ENCODE results near the gene THRA.

THRA gene, protein sequence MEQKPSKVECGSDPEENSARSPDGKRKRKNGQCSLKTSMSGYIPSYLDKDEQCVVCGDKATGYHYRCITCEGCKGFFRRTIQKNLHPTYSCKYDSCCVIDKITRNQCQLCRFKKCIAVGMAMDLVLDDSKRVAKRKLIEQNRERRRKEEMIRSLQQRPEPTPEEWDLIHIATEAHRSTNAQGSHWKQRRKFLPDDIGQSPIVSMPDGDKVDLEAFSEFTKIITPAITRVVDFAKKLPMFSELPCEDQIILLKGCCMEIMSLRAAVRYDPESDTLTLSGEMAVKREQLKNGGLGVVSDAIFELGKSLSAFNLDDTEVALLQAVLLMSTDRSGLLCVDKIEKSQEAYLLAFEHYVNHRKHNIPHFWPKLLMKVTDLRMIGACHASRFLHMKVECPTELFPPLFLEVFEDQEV

DNA sequence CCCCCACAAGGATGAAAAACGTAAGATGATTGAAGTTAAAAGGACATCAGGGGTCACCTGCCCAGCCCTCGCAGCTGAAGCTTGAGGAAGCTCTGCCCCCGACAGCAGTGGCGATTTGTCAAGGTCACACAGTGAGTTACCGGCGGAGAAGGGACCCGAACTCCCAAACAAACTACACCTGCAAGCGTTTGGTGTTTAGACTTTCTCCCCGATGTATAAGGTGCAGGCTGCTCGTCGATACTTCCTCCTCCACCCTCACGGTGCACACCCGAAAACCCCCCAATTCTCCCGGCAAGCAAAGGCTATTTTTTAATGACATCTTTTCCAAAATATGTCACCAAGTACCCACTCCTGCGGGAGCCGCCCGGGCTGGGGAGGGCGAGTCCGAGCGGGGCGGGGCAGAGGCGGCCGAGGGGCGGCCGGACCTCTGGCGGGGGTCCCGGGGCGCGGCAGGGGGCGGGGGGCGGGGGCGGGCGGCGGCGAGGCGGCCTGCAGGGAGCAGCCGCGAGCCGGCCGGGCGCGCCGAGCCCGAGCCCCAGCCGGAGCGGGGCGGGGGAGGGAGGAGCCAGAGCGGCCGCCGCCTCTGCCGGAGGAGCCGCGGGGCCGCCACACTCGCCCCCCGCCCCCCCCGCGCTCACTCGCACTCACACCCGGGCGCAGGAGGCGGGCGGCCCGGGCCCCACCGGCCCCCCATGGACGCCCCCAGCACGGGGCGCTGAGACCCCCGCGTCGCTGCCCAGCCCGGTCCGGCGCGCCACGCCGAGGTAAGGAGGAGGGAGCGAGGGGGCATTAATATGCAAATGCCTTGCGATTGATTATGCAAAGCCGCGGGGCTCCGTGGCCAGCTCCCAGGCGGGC, at the start of gene THRA:
TSS of gene THRA (plus strand) at position 637 of the 858 bp plus-strand sequence. CDS start 11,524 bp downstream, outside the sequence.
- Mint-ChIP-seq H3K4me1 (peaks cover 49% of the 10 kb centered on the region), H3K27me3 (no peaks in the 10 kb centered on the region), H3K27ac (peak within 1 kb of the TSS; percentile 85), H3K4me3 (peak within 1 kb of the TSS; percentile 85), H3K36me3 (no peaks in the 10 kb centered on the region), H3K9me3 (no peaks in the 10 kb centered on the region)

DNA sequence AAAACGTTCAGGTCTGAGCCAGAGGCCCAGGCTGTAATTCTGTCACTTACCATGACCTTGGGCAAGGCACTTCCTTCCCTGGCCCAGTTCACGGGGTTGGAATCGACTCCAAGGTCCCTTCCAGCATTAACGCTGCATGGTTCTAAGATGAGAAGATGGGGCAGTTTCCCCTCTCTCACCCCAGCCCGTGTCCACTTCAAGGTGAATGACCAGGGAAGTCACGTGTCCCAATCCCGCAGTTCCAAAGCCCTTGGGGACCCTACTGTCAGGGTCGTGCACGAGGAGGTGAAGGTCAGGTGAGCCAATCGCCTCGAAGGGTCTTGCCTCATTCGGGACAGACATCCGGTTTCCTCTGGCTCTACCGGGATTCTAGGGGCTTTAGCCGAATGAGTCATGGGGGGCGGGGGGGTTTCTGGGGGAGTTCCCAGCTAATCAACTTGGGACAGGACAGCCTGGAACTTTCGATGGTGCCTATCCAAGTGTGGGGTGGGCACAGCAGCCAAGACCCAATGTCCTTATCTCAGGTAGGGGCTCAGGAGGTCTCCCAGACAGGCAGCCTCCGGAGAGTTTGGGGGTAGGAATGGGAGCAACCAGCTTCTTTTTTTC, 48.3 kb upstream of the THRA start:
- peaks cover 14% of the 10 kb centered on the region for H3K4me1 Mint-ChIP-seq
- H3K36me3 Mint-ChIP-seq = peaks cover 1% of the 10 kb centered on the region
- H3K9me3 Mint-ChIP-seq = no peaks in the 10 kb centered on the region
- H3K27ac Mint-ChIP-seq = no peak overlapping the region
- no peaks in the 10 kb centered on the region for H3K27me3 Mint-ChIP-seq
- H3K4me3 Mint-ChIP-seq = no peak overlapping the region

- H3K4me1 Mint-ChIP-seq = peaks cover 8% of the 10 kb centered on the region
- H3K27ac Mint-ChIP-seq = no peak within 1 kb of the TSS
These were observed 47.5 kb upstream of the THRA start, which contains the start of gene CSF3 for GRCh38 chr17:40015005-40015997. CSF3 (plus strand) TSS chr17:40015440; CDS start chr17:40015475, 35 bp downstream.

DNA sequence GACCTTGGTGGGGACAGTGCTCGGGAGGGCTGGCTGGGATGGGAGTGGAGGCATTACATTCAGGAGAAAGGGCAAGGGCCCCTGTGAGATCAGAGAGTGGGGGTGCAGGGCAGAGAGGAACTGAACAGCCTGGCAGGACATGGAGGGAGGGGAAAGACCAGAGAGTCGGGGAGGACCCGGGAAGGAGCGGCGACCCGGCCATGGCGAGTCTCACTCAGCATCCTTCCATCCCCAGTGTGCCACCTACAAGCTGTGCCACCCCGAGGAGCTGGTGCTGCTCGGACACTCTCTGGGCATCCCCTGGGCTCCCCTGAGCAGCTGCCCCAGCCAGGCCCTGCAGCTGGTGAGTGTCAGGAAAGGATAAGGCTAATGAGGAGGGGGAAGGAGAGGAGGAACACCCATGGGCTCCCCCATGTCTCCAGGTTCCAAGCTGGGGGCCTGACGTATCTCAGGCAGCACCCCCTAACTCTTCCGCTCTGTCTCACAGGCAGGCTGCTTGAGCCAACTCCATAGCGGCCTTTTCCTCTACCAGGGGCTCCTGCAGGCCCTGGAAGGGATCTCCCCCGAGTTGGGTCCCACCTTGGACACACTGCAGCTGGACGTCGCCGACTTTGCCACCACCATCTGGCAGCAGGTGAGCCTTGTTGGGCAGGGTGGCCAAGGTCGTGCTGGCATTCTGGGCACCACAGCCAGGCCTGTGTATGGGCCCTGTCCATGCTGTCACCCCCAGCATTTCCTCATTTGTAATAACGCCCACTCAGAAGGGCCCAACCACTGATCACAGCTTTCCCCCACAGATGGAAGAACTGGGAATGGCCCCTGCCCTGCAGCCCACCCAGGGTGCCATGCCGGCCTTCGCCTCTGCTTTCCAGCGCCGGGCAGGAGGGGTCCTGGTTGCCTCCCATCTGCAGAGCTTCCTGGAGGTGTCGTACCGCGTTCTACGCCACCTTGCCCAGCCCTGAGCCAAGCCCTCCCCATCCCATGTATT, 46.5 kb upstream of the THRA start:
- Mint-ChIP-seq H3K4me1 (peaks cover 6% of the 10 kb centered on the region), H3K9me3 (no peaks in the 10 kb centered on the region), H3K27me3 (no peaks in the 10 kb centered on the region), H3K4me3 (no peak overlapping the region), H3K27ac (no peak overlapping the region), H3K36me3 (peaks cover 3% of the 10 kb centered on the region)

More at GRCh38 chr17:40015005-40015997, 47.5 kb upstream of the THRA start, which contains the start of gene CSF3:
- H3K9me3 Mint-ChIP-seq = no peaks in the 10 kb centered on the region
- H3K27me3 Mint-ChIP-seq = no peaks in the 10 kb centered on the region
- H3K4me3 Mint-ChIP-seq = no peak within 1 kb of the TSS
- H3K36me3 Mint-ChIP-seq = peaks cover 1% of the 10 kb centered on the region

DNA sequence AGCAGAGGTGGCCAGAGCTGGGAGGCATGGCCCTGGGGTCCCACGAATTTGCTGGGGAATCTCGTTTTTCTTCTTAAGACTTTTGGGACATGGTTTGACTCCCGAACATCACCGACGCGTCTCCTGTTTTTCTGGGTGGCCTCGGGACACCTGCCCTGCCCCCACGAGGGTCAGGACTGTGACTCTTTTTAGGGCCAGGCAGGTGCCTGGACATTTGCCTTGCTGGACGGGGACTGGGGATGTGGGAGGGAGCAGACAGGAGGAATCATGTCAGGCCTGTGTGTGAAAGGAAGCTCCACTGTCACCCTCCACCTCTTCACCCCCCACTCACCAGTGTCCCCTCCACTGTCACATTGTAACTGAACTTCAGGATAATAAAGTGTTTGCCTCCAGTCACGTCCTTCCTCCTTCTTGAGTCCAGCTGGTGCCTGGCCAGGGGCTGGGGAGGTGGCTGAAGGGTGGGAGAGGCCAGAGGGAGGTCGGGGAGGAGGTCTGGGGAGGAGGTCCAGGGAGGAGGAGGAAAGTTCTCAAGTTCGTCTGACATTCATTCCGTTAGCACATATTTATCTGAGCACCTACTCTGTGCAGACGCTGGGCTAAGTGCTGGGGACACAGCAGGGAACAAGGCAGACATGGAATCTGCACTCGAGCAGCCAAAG, 45.2 kb upstream of the THRA start:
- H3K9me3 Mint-ChIP-seq = no peaks in the 10 kb centered on the region
- H3K4me1 Mint-ChIP-seq = peaks cover 6% of the 10 kb centered on the region
- H3K4me3 Mint-ChIP-seq = no peak overlapping the region
- H3K27ac Mint-ChIP-seq = no peak overlapping the region
- H3K27me3 Mint-ChIP-seq = no peaks in the 10 kb centered on the region
- H3K36me3 Mint-ChIP-seq = peaks cover 3% of the 10 kb centered on the region

GRCh38 chr17:40018211-40019121, 44.3 kb upstream of the THRA start:
- no peak overlapping the region for H3K4me3 Mint-ChIP-seq
- H3K9me3 Mint-ChIP-seq = no peaks in the 10 kb centered on the region
- H3K4me1 Mint-ChIP-seq = peaks cover 5% of the 10 kb centered on the region
- H3K27ac Mint-ChIP-seq = no peak overlapping the region
- H3K27me3 Mint-ChIP-seq = no peaks in the 10 kb centered on the region
- peaks cover 3% of the 10 kb centered on the region for H3K36me3 Mint-ChIP-seq

DNA sequence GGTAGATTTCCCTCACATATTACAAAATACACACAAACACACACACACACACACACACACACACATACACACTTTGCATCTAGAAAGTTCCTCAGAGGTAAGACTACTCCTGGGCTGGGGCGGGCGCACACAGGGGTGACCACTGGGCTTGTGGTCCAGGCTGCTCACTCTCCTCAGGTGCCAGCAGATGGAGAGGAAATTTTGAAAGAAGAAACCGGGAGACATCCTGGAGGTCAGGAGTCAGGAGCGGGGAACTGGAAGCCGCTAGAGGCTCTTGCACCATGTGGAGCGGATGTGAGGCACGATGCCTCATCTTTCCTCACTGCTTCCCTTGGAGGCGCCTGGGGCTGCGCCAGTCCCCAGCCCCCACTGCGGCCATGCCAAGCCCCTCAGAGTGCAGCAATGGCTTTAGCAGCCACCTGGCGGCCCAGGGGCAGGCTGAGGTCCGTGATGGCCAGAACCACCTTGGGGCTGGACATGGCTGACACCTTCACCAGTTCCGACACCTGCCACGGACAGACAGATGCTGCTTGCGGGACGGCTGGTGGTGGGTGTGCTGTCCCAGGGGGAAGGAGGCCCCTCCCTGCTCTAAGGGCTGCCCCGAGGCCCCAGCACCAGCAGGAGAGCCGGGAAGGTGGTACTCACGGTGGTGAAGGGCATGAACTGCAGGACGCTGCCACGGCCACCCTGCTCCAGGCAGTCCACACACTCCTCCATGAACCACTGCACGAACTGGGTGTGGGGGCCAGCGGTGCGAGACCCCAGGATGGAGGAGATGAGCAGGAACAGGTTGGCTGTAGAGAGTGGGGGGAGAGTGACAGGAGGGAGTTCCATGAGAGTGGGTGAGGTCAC, 43.4 kb upstream of the THRA start:
- no peak overlapping the region for H3K4me3 Mint-ChIP-seq
- peaks cover 3% of the 10 kb centered on the region for H3K36me3 Mint-ChIP-seq
- no peaks in the 10 kb centered on the region for H3K27me3 Mint-ChIP-seq
- H3K27ac Mint-ChIP-seq = no peak overlapping the region
- H3K9me3 Mint-ChIP-seq = no peaks in the 10 kb centered on the region
- no peaks in the 10 kb centered on the region for H3K4me1 Mint-ChIP-seq

DNA sequence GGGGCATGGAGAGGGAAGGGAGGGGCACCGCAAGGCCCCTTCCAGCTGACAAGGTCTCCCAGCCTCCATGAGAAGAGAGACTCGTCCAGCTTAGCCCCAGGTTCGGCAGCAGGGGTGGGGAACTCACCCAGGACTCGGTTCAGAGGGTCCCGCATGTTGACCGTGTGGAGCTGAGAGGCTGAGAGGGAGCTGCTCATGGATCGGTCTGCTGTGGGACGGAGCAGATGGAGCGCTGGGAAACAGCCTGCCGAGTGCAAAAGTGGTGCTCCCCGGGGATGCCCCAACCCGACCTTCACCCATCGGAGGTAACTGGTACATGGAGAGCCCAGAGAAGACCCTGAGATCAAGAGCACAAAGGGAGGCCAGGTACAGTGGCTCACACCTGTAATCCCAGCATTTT, 42.6 kb upstream of the THRA start:
- Mint-ChIP-seq H3K9me3 (no peaks in the 10 kb centered on the region), H3K27ac (no peak overlapping the region), H3K36me3 (peaks cover 4% of the 10 kb centered on the region), H3K4me3 (no peak overlapping the region), H3K4me1 (peaks cover 2% of the 10 kb centered on the region), H3K27me3 (no peaks in the 10 kb centered on the region)

GRCh38 chr17:40021451-40021971, 41.3 kb upstream of the THRA start:
- Mint-ChIP-seq H3K4me3 (no peak overlapping the region), H3K9me3 (no peaks in the 10 kb centered on the region), H3K36me3 (peaks cover 8% of the 10 kb centered on the region), H3K4me1 (peaks cover 16% of the 10 kb centered on the region), H3K27ac (no peak overlapping the region), H3K27me3 (no peaks in the 10 kb centered on the region)

DNA sequence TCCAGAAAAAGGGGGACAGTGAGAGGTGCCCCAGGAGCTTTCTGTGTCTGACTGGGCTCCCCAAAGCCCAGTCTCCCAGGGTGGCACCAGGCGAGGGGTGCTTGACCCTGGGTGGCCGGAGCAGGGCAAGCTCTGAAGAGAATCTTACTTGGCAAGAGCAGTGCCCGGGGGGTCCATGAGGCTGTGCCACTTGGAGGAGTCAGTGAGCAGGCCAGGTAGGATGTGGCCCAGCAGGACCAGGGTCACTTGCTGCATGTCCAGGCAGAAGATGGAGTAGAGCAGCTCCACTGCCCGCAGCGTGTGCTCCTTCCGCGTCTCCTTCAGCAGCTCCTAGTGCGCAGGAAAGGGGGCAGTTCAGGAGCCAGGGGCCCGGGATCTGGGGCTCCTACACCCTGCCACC, 40.3 kb upstream of the THRA start:
- peaks cover 8% of the 10 kb centered on the region for H3K36me3 Mint-ChIP-seq
- H3K4me3 Mint-ChIP-seq = no peak overlapping the region
- no peaks in the 10 kb centered on the region for H3K27me3 Mint-ChIP-seq
- H3K9me3 Mint-ChIP-seq = no peaks in the 10 kb centered on the region
- peaks cover 23% of the 10 kb centered on the region for H3K4me1 Mint-ChIP-seq
- H3K27ac Mint-ChIP-seq = no peak overlapping the region

DNA sequence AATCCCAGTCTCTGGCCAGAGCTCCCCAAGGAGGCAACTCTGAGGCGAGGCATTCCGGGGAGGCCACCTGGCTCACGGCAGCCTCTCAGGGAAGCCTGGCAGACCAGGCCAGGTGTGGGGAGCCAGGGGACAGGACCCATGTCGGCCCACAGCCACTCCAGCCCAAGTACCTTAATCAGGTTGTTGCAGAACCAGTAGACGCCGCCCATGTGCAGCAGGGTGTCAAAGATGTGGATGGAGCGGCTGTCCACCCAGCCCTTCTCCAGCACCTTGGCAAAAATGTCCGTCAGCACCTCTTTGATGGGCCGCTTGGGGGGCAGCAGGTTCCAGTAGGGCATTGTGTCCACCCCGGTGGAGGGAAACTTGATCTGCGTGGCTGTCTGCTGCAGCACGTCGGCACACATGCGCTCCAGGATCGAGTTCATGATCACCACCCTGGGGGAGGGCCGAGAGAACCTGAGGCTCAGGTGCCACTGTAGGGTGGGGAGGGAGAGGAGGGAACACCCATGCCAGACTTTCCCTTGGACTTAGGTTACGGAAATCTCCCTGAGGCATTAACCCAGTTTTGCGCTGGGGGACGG, 39.7 kb upstream of the THRA start:
- Mint-ChIP-seq H3K36me3 (peaks cover 8% of the 10 kb centered on the region), H3K27me3 (no peaks in the 10 kb centered on the region), H3K9me3 (no peaks in the 10 kb centered on the region), H3K4me3 (no peak overlapping the region), H3K4me1 (peaks cover 23% of the 10 kb centered on the region), H3K27ac (no peak overlapping the region)

Data from activated naive CD4-positive, alpha-beta T cell treated with anti-CD3 and anti-CD28 coated beads, Interleukin-2, amount 50 U/mL, for 24 hours (primary cell).